GM21515 (cell line): ENCODE data around the gene RNF149.
A peak's percentile ranks its signal among the peaks of the same experiment; 100 is the strongest.
"Not testable (repeated sequence)": the region's sequence is repeated elsewhere in the genome, so short reads cannot be mapped to it uniquely, and the experiment has no call there.

Experiments
- ATAC-seq: cut with Tn5 transposase; IDR thresholded peaks from one replicate; pipeline ENCODE4 v1.9.1; 2021; ENCODE audit not compliant: unreplicated experiment

RNF149 gene, protein sequence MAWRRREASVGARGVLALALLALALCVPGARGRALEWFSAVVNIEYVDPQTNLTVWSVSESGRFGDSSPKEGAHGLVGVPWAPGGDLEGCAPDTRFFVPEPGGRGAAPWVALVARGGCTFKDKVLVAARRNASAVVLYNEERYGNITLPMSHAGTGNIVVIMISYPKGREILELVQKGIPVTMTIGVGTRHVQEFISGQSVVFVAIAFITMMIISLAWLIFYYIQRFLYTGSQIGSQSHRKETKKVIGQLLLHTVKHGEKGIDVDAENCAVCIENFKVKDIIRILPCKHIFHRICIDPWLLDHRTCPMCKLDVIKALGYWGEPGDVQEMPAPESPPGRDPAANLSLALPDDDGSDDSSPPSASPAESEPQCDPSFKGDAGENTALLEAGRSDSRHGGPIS

DNA sequence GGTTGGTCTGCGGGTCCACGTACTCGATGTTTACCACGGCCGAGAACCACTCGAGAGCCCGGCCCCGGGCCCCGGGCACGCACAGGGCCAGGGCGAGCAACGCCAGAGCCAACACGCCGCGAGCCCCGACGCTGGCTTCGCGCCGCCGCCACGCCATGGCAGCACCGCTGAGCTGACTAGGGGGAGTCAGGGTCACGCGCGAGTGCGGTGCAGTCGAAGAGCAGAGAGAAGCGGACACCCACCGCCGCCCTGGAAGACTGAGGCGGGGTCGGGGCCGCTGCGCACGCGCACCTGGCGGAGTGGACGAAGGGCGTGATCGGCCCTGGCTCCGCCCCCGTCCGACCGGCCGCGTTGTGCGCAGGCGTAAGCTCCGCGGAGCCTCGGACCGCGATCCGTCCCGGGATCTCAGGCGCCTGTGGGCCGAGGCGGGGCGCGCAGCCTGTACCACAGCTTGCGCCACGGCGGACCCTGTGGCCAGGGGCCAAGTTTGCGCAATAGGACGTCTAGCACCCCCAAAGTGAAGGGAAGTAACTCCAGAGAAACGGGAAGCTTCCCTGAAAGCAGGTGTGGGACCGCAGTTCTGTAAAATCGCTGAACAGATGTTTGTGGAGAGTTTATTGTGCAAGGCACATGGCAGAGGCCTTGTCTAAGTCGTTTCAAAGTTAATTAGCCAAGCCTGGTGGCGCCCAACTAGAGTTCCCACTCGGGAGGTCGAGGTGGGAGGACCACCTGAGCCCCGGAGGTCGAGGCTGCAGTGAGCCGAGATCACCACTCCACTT, at the start of gene RNF149:
RNF149 (minus strand) TSS at position 270 of the 779 bp plus-strand sequence; CDS start at position 157, 113 bp downstream.
- peak; percentile 63 for ATAC-seq

DNA sequence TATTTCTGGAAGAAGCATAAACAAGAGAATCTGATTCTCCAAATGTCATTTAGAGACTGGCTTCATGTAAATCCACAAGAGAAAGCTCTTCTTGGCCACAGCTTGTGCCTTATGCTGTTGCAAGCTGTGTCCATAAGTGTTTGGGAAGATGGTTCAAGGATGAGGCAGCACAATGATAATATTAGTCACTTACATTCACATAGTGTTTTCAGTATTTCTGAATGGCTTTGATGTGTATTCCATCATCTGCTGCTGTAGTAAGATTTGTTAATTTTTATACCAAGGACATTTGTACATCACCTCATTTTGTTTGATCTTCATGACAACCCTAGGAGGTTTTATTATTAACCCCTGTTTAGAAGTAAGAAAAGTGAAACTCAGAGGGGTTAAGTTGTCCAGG, 48.9 kb upstream of the RNF149 start:
- ATAC-seq, result no peak

GRCh38 chr2:101356521-101356920, 48.0 kb upstream of the RNF149 start:
- ATAC-seq, result no peak

- no peak for ATAC-seq
These were observed 47.6 kb upstream of the RNF149 start for GRCh38 chr2:101356055-101356454.

DNA sequence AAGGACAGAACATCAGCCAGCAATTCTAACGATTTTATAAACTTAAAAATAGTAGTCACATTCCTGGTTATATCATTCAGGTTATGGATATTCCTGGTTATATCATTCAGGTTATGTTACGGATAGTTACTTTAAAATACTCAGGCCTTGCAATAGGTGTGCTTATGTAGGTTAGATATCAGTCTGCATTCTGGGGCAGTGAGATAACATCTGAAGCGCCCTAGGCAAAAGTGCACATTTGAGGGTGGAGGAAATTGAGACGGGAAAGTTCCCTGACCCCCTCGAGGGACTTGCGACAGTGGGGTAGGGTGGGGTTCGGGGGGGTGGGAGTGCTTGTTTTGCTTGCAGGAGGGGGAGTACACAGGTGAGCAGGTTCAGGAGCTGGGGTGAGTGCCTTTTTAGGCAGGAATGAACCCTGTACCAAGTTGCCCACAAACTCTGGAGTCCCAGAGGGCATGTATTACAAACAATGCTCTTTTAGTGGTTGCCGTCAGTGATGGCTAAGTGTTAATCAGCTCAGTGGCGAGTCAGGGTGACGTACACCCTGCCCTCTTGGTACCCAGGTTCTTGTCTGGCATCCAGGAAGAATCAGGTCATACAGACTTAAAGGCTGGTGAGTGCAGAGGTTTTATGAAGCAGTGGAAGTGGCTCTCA, 47.0 kb upstream of the RNF149 start:
- ATAC-seq, result no peak

DNA sequence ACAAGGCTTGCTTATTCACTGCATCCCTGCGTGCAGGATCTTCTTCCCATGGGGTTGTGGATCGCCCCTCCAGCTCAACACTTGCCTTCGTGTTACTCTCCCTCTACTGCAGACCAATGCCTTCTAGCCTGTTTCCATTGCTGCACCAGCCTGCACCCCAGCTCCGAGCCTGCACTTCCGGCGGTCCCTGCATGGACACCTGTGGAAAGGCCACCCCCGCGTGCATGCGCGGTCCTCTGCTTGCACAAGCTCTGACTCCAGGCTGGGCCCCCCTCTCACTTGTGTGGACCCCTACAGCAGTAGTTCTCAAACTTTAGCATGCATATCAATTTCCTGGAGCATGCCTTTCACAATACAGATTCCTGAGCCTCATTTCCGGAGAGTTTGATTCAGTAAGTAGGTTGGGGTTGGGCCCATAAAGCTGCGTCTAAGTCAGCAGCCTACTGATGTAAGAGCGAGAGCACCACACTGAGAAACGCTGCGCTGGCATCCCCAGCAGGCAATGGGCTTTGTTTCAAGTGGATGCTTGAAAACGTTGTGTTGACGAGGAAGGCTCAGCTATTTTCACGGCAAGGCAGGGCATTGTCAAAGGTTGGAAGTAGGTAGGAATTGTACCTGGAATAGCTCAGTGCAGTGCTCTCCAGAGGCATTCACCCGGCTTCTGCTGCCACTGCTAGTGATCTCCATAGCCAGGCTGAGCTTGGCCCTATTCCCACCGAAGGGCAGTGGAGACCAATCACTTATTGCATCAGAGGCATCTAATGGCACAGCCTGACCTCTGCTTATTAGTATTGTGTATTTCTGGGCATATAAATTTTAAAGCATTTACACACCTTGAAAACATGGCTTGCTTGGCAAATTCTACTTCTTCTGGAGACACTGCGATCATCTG, 46.2 kb upstream of the RNF149 start:
- ATAC-seq, result no peak

- not testable (repeated sequence) for ATAC-seq
These were observed 44.1 kb upstream of the RNF149 start for GRCh38 chr2:101352631-101353030.

- no peak for ATAC-seq
These were observed 42.7 kb upstream of the RNF149 start for GRCh38 chr2:101351207-101351606.

- ATAC-seq, result no peak
These were observed 41.6 kb upstream of the RNF149 start for GRCh38 chr2:101349893-101350662.

GRCh38 chr2:101348883-101349282, 40.4 kb upstream of the RNF149 start:
- no peak for ATAC-seq

- no peak for ATAC-seq
These were observed 38.4 kb upstream of the RNF149 start for GRCh38 chr2:101346909-101347308.

DNA sequence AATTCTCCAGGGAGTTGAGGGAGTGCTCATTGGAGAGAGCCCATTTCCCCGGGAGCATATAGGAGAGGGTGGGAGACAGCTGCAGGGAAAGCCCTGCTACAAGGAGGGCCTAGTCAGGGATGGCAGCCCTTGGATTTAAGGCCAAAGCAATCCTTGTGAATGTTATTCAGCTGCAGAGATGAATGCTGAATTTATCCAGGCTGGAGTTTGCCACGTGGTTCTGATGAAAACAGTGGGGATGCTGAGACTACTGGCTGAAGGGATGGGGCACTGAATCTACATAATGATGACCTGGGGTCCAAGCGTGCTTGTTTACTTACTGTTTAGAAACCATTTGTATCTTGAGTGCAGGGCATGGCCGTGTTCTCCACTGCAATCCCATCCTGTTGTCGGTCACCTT, 35.6 kb upstream of the RNF149 start:
- no peak for ATAC-seq

- no peak for ATAC-seq
These were observed 34.1 kb upstream of the RNF149 start for GRCh38 chr2:101342625-101343008.

DNA sequence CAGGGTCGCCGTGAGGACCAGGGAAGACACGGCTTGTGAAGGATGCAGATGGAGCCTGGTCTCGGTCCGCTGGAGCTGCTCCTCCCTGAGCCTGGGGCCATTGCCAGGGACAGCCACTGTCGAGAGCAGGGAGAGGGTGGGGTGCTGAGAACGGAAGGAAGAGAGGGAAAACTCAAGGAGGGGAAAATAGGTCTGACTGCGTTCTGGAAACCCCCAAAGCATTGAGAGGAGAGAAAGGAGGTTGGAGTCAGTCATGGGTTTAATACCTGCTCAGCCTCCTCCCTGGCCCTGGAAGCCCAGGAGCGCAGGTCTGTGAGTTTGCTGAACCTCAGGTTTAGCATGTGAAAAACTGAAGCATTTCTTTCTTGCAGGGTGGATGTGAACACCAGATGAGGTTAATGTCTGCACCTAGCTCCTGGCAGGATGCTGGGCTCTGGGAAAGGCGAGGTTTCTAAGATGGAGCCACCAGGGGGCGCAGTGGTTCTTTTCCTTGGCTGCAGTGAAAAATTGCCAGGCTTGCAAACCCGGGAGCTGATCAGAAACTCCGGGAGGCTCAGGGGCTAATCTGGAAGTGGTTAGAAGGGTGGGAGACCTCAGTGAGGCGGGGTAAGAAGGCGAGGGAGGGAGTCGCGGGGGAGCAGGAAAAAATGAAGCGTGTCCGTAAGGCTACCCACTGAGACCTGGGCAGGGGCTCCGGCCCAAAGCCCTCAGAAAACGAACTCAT, 33.6 kb upstream of the RNF149 start:
- ATAC-seq, result no peak

DNA sequence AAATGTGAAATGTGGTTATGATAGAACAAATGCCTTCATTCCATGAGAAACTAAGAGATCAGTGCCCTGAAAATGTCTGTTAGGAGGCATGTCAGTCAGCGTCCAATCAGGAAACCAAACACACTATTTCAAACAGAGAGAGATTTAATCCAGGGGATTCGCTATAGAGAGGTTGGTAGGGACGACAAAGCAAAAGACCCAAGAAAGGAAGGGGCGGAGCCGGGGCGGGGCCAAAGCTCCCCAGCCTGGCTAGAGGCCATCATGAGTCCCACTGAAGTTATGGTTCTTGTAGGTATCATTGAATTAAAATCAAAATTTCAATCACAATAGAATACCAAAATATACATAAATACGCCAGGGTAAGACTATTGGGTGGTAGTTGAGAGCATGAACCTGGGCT, 32.9 kb upstream of the RNF149 start:
- ATAC-seq, result no peak

- no peak for ATAC-seq
These were observed 31.6 kb upstream of the RNF149 start for GRCh38 chr2:101340141-101340551.

DNA sequence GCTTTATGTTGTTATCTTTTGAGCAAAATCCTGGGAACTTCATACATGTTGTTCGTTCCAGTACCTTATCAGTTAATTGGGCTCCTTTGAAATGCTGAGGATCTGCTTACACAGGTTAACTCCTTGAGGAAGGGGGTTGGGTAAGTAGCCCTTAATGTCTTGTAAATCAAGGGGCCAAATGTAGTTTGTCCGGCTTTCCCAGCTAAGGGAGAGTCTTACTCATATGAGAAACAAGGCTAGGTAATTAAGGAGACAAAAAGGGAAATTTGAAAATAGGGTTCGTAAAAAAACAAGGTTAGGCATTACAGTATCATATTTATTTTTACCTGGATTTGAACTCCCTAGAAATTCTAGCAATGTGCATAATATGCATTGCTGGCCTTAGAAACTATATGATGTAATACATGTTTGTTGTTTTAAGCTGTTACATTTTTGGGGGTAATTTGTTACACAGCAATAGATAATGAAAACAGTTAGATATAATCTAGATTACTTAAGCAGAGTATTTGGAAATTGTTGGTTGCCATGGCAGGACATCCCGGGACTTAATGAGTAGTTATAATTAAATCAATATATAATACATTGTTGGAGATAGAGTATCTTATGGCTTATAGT, 30.9 kb upstream of the RNF149 start:
- no peak for ATAC-seq

GRCh38 chr2:101337877-101338276, 29.4 kb upstream of the RNF149 start:
- no peak for ATAC-seq
